IPS-18a (cell line): ENCODE results near the gene SS18L1.
"Not testable (repeated sequence)": the region's sequence is repeated elsewhere in the genome, so short reads cannot be mapped to it uniquely, and the experiment has no call there.

Experiments
- H3K27ac ChIP-seq: one replicate; pipeline ENCODE4 v1.5.1; 2013; ENCODE audit warnings: low read length
- H3K27me3 ChIP-seq: one replicate; pipeline ENCODE4 v1.6.1; 2013; ENCODE audit warnings: mild to moderate bottlenecking, low read length; ENCODE audit not compliant: control insufficient read depth, insufficient read depth
- H3K36me3 ChIP-seq: one replicate; pipeline ENCODE4 v1.6.1; 2013; ENCODE audit warnings: low read depth, low read length; ENCODE audit not compliant: control insufficient read depth
- H3K4me1 ChIP-seq: one replicate; pipeline ENCODE4 v1.6.1; 2013; ENCODE audit warnings: low read depth, low read length; ENCODE audit not compliant: control insufficient read depth
- H3K4me3 ChIP-seq: one replicate; pipeline ENCODE4 v1.5.1; 2013; ENCODE audit warnings: low read length
- H3K9ac ChIP-seq: one replicate; pipeline ENCODE4 v1.6.1; 2013; ENCODE audit warnings: mild to moderate bottlenecking, low read length, moderate library complexity
- H3K9me3 ChIP-seq: one replicate; pipeline ENCODE4 v1.6.1; 2013; ENCODE audit warnings: low read depth, low read length; ENCODE audit not compliant: control insufficient read depth

Gene SS18L1

GRCh38 chr20:62114894-62115293 is 28.7 kb upstream of the SS18L1 start:
- Histone ChIP-seq H3K36me3 (no peaks in the 10 kb centered on the region), H3K27me3 (no peaks in the 10 kb centered on the region), H3K9me3 (no peaks in the 10 kb centered on the region), H3K9ac (no peak overlapping the region), H3K4me3 (peak overlapping the region; percentile 21), H3K27ac (no peak overlapping the region), H3K4me1 (peaks cover 6% of the 10 kb centered on the region)

GRCh38 chr20:62115800-62116407 is 27.7 kb upstream of the SS18L1 start:
- H3K27me3 ChIP-seq, H3K9me3 ChIP-seq, H3K36me3 ChIP-seq, H3K27ac ChIP-seq, H3K9ac ChIP-seq, H3K4me1 ChIP-seq, H3K4me3 ChIP-seq: not testable (repeated sequence)

GRCh38 chr20:62116558-62117361 is 26.8 kb upstream of the SS18L1 start:
- Histone ChIP-seq H3K36me3 (no peaks in the 10 kb centered on the region), H3K9me3 (no peaks in the 10 kb centered on the region), H3K4me1 (peaks cover 6% of the 10 kb centered on the region), H3K27ac (no peak overlapping the region), H3K9ac (no peak overlapping the region), H3K27me3 (no peaks in the 10 kb centered on the region), H3K4me3 (no peak overlapping the region)

- Histone ChIP-seq H3K27me3 (no peaks in the 10 kb centered on the region), H3K4me3 (no peak overlapping the region), H3K9me3 (no peaks in the 10 kb centered on the region), H3K4me1 (peaks cover 6% of the 10 kb centered on the region), H3K27ac (no peak overlapping the region), H3K36me3 (no peaks in the 10 kb centered on the region), H3K9ac (no peak overlapping the region)
Measured at GRCh38 chr20:62117362-62117646, 26.3 kb upstream of the SS18L1 start.

GRCh38 chr20:62117658-62118057 is 25.9 kb upstream of the SS18L1 start:
- H3K9me3 ChIP-seq, result no peaks in the 10 kb centered on the region

GRCh38 chr20:62118113-62119043 is 25.2 kb upstream of the SS18L1 start:
- Histone ChIP-seq H3K9me3 (no peaks in the 10 kb centered on the region), H3K36me3 (no peaks in the 10 kb centered on the region), H3K4me3 (no peak overlapping the region), H3K27me3 (no peaks in the 10 kb centered on the region), H3K27ac (no peak overlapping the region), H3K9ac (no peak overlapping the region), H3K4me1 (peaks cover 6% of the 10 kb centered on the region)

More at GRCh38 chr20:62117658-62118057, 25.9 kb upstream of the SS18L1 start:
- H3K9ac ChIP-seq, result no peak overlapping the region
- no peaks in the 10 kb centered on the region for H3K27me3 ChIP-seq
- H3K36me3 ChIP-seq, result no peaks in the 10 kb centered on the region
- no peak overlapping the region for H3K4me3 ChIP-seq
- no peak overlapping the region for H3K27ac ChIP-seq
- H3K4me1 ChIP-seq, result peaks cover 6% of the 10 kb centered on the region

GRCh38 chr20:62119115-62119514 is 24.5 kb upstream of the SS18L1 start:
- Histone ChIP-seq H3K36me3 (peaks cover under 1% of the 10 kb centered on the region), H3K27ac (no peak overlapping the region), H3K9ac (no peak overlapping the region), H3K27me3 (no peaks in the 10 kb centered on the region), H3K4me1 (peaks cover 11% of the 10 kb centered on the region), H3K4me3 (no peak overlapping the region), H3K9me3 (no peaks in the 10 kb centered on the region)

- Histone ChIP-seq H3K27me3 (no peaks in the 10 kb centered on the region), H3K4me1 (peaks cover 9% of the 10 kb centered on the region)
Measured at GRCh38 chr20:62119591-62120364, 23.8 kb upstream of the SS18L1 start.

GRCh38 chr20:62120365-62120762 is 23.2 kb upstream of the SS18L1 start:
- peaks cover 5% of the 10 kb centered on the region for H3K4me1 ChIP-seq
- peaks cover 13% of the 10 kb centered on the region for H3K36me3 ChIP-seq
- H3K27me3 ChIP-seq, result no peaks in the 10 kb centered on the region
- H3K4me3 ChIP-seq, result no peak overlapping the region
- H3K9ac ChIP-seq, result no peak overlapping the region
- no peaks in the 10 kb centered on the region for H3K9me3 ChIP-seq
- H3K27ac ChIP-seq, result no peak overlapping the region

More at GRCh38 chr20:62119591-62120364, 23.8 kb upstream of the SS18L1 start:
- Histone ChIP-seq H3K9me3 (no peaks in the 10 kb centered on the region), H3K9ac (no peak overlapping the region), H3K36me3 (peaks cover 7% of the 10 kb centered on the region), H3K4me3 (no peak overlapping the region), H3K27ac (no peak overlapping the region)

- H3K36me3 ChIP-seq, result peaks cover 21% of the 10 kb centered on the region
Measured at GRCh38 chr20:62120990-62121775, 22.4 kb upstream of the SS18L1 start.

More at GRCh38 chr20:62120990-62121775, 22.4 kb upstream of the SS18L1 start:
- no peak overlapping the region for H3K27ac ChIP-seq
- H3K27me3 ChIP-seq, result no peaks in the 10 kb centered on the region
- H3K4me3 ChIP-seq, result peak overlapping the region; percentile 58
- no peaks in the 10 kb centered on the region for H3K9me3 ChIP-seq
- H3K9ac ChIP-seq, result peak overlapping the region; percentile 68
- peaks cover 5% of the 10 kb centered on the region for H3K4me1 ChIP-seq
